H1 (cell line): ENCODE measurements around the gene MARCHF3. TPM values are rescaled to one million over a fixed set of nuclear protein-coding genes. Genes with fewer than 3 reads are reported as not detected.

Experiments
- CTCF ChIA-PET: fragments of 300-600 bp; sonication (Branson Sonifier 250); formaldehyde crosslinking; loops from one replicate; lab custom pipeline; 2021; ENCODE audit not compliant: partially characterized antibody; lab: Charles Lee
- POLR2A ChIA-PET: fragments of 300-600 bp; sonication (Branson Sonifier 250); formaldehyde crosslinking; loops from one replicate; lab custom pipeline; 2021; ENCODE audit warnings: inconsistent platforms; ENCODE audit not compliant: partially characterized antibody; lab: Charles Lee
- DNase-seq, 2 experiments: peaks; one replicate each; pipeline versions ENCODE4 v3.0.0 to v3.0.0-alpha.2; 2010 to 2022; ENCODE audit warnings: low spot score in 2 of 2, low read depth in 1 of 2, mixed read lengths in 1 of 2
- FAIRE-seq: peaks from 2 replicates; lab custom pipeline; 2011; peaks lifted over from hg19 to GRCh38; lab: Jason Lieb, UNC
- H2AFZ ChIP-seq: 2 replicates; pipeline ENCODE4 v1.8.1; 2012; ENCODE audit warnings: low read length, inconsistent platforms
- H2AK5ac ChIP-seq: 2 replicates; pipeline ENCODE4 v1.6.1; 2013; ENCODE audit warnings: low read depth, low read length
- H2BK120ac ChIP-seq: replicated peaks from 2 replicates; pipeline ENCODE3; 2013; ENCODE audit warnings: low read depth, low read length, inconsistent platforms
- H2BK12ac ChIP-seq: 2 replicates; pipeline ENCODE4 v1.6.1; 2013; ENCODE audit warnings: low read depth, low read length
- H2BK15ac ChIP-seq: 2 replicates; pipeline ENCODE4 v1.6.1; 2013; ENCODE audit warnings: low read length
- H2BK20ac ChIP-seq: 2 replicates; pipeline ENCODE4 v1.6.1; 2013; ENCODE audit warnings: low read length
- H2BK5ac ChIP-seq: 2 replicates; pipeline ENCODE4 v1.6.1; 2013; ENCODE audit warnings: low read depth, low read length
- H3K14ac ChIP-seq: 2 replicates; pipeline ENCODE4 v1.6.1; 2013; ENCODE audit warnings: inconsistent platforms; ENCODE audit not compliant: insufficient read length
- H3K18ac ChIP-seq: 2 replicates; pipeline ENCODE4 v1.6.1; 2013; ENCODE audit warnings: low read length; ENCODE audit errors: extremely low read depth
- H3K23ac ChIP-seq: 2 replicates; pipeline ENCODE4 v1.6.1; 2013; ENCODE audit warnings: inconsistent platforms; ENCODE audit not compliant: insufficient read length
- H3K23me2 ChIP-seq: 2 replicates; pipeline ENCODE4 v1.6.1; 2013; ENCODE audit warnings: low read depth, low read length
- H3K27ac ChIP-seq: 2 replicates; pipeline ENCODE4 v1.6.1; 2011; ENCODE audit warnings: low read depth, low read length, inconsistent platforms
- H3K27me3 ChIP-seq, 4 experiments: replicated peaks in 1 of 4; 1 replicate in 1 of 4; 2 replicates in 3 of 4; pipeline versions ENCODE4 v1.6.1 to v1.8.1; 2011 to 2013; ENCODE audit warnings: low read length in 3 of 4, mild to moderate bottlenecking in 3 of 4, inconsistent platforms in 2 of 4, mixed read lengths in 2 of 4, moderate library complexity in 1 of 4; ENCODE audit not compliant: control insufficient read depth in 3 of 4, insufficient read depth in 3 of 4; ENCODE audit errors: extremely low read depth in 1 of 4
- H3K36me3 ChIP-seq, 4 experiments: 2 replicates each; pipeline versions ENCODE4 v1.6.1 to v1.8.1; 2011 to 2013; ENCODE audit warnings: mild to moderate bottlenecking in 4 of 4, low read length in 3 of 4, moderate library complexity in 2 of 4, control low read depth in 1 of 4, inconsistent platforms in 1 of 4; ENCODE audit not compliant: insufficient read depth in 4 of 4, control insufficient read depth in 2 of 4
- H3K4ac ChIP-seq: replicated peaks from 2 replicates; pipeline ENCODE3; 2013; ENCODE audit warnings: low read length, low read depth, mixed read lengths, inconsistent platforms; ENCODE audit not compliant: insufficient read length
- H3K4me1 ChIP-seq, 4 experiments: replicated peaks in 1 of 4; 1 replicate in 1 of 4; 2 replicates in 3 of 4; pipeline versions ENCODE4 v1.6.1 to v1.8.1; 2011 to 2013; ENCODE audit warnings: low read length in 3 of 4, inconsistent platforms in 2 of 4, mixed read lengths in 1 of 4; ENCODE audit not compliant: insufficient read depth in 4 of 4, control insufficient read depth in 3 of 4
- H3K4me2 ChIP-seq, 2 experiments: 2 replicates each; pipeline versions ENCODE4 v1.6.1 to v1.8.1; 2011 to 2013; ENCODE audit warnings: low read depth in 2 of 2, low read length in 2 of 2, control low read depth in 1 of 2, inconsistent platforms in 1 of 2, mild to moderate bottlenecking in 1 of 2; ENCODE audit not compliant: insufficient read depth in 1 of 2
- H3K4me3 ChIP-seq, 4 experiments: fragments of 200-600, 300-600 bp in 1 of 4; sonication (generic), shearing (Covaris generic), sonication (Bioruptor Twin) in 1 of 4; 2 replicates each; pipeline versions ENCODE4 v1.5.1 to v1.8.1; 2011 to 2016; ENCODE audit warnings: low read length in 4 of 4, low read depth in 3 of 4, control low read depth in 2 of 4, inconsistent platforms in 2 of 4, mild to moderate bottlenecking in 2 of 4, mixed read lengths in 1 of 4, moderate library complexity in 1 of 4; ENCODE audit not compliant: insufficient read depth in 2 of 4; ENCODE audit errors: extremely low read depth in 1 of 4
- H3K56ac ChIP-seq: replicated peaks from 2 replicates; pipeline ENCODE3; 2013; ENCODE audit warnings: low read depth, mild to moderate bottlenecking, mixed read lengths, low read length, inconsistent platforms; ENCODE audit not compliant: insufficient read length
- H3K79me1 ChIP-seq: 2 replicates; pipeline ENCODE4 v1.6.1; 2013; ENCODE audit warnings: low read depth, low read length, control low read depth
- H3K79me2 ChIP-seq, 2 experiments: 2 replicates each; pipeline versions ENCODE4 v1.6.1 to v1.8.1; 2012 to 2013; ENCODE audit warnings: low read length in 2 of 2, mild to moderate bottlenecking in 2 of 2, inconsistent platforms in 1 of 2; ENCODE audit not compliant: insufficient read depth in 2 of 2, control insufficient read depth in 1 of 2
- H3K9ac ChIP-seq, 4 experiments: replicated peaks in 1 of 4; 1 replicate in 1 of 4; 2 replicates in 3 of 4; pipeline versions ENCODE4 v1.6.1 to v1.8.1; 2011 to 2013; ENCODE audit warnings: low read depth in 3 of 4, low read length in 3 of 4, control low read depth in 2 of 4, mild to moderate bottlenecking in 2 of 4, moderate library complexity in 2 of 4, inconsistent platforms in 1 of 4; ENCODE audit errors: extremely low read depth in 1 of 4
- H3K9me3 ChIP-seq, 2 experiments: 2 replicates each; pipeline versions ENCODE4 v1.6.1 to v1.8.1; 2012 to 2013; ENCODE audit warnings: mild to moderate bottlenecking in 2 of 2, moderate library complexity in 2 of 2, control low read depth in 1 of 2, inconsistent platforms in 1 of 2, low read depth in 1 of 2, low read length in 1 of 2, mixed read lengths in 1 of 2; ENCODE audit not compliant: insufficient read depth in 2 of 2
- H4K20me1 ChIP-seq, 2 experiments: replicated peaks in 1 of 2; 2 replicates each; pipeline versions ENCODE3 to v1.8.1; 2011 to 2013; ENCODE audit warnings: inconsistent platforms in 2 of 2, low read length in 2 of 2, mild to moderate bottlenecking in 1 of 2; ENCODE audit not compliant: insufficient read depth in 2 of 2, control insufficient read depth in 1 of 2
- H4K5ac ChIP-seq: 2 replicates; pipeline ENCODE4 v1.6.1; 2013; ENCODE audit warnings: low read length, low read depth, mixed read lengths, inconsistent platforms; ENCODE audit not compliant: insufficient read length
- H4K8ac ChIP-seq: 2 replicates; pipeline ENCODE4 v1.8.0; 2013; ENCODE audit warnings: mild to moderate bottlenecking, moderate library complexity, low read length, inconsistent platforms; ENCODE audit not compliant: insufficient read depth; ENCODE audit errors: extremely low read depth
- H4K91ac ChIP-seq: replicated peaks from 2 replicates; pipeline ENCODE3; 2013; ENCODE audit warnings: low read length, mixed read lengths, inconsistent platforms; ENCODE audit not compliant: insufficient read length
- BACH1 ChIP-seq: IDR thresholded peaks from 2 replicates; pipeline ENCODE4 v1.6.1; 2012; ENCODE audit warnings: low read length, improper control_type of control experiment
- BRCA1 ChIP-seq: IDR thresholded peaks from 2 replicates; pipeline ENCODE4 v1.6.1; 2012; ENCODE audit warnings: low read depth, low read length, improper control_type of control experiment
- EGR1 ChIP-seq: IDR thresholded peaks from 2 replicates; pipeline ENCODE4 v1.6.1; 2011; ENCODE audit warnings: low read depth, low read length, borderline replicate concordance
- GABPA ChIP-seq: IDR thresholded peaks from 2 replicates; pipeline ENCODE4 v1.6.1; 2011; ENCODE audit warnings: mild to moderate bottlenecking, low read length, moderate library complexity, borderline replicate concordance; ENCODE audit not compliant: insufficient read depth
- WGBS, 2 experiments: shearing (Covaris generic) in 1 of 2; methylation state at CpG; one replicate each; pipeline versions ENCODE4 v1.1.6 to v1.1.7; 2013 to 2015; ENCODE audit warnings: low lambda C conversion rate in 2 of 2, mixed read lengths in 2 of 2, inconsistent platforms in 1 of 2, low coverage in 1 of 2, missing lambda C conversion rate in 1 of 2; ENCODE audit not compliant: insufficient replicate concordance in 2 of 2, insufficient coverage in 1 of 2, insufficient read length in 1 of 2; ENCODE audit errors: extremely low coverage in 1 of 2, missing lambda C conversion rate in 1 of 2; 5-methylcytosine and 5-hydroxymethylcytosine counted together
- polyA plus RNA-seq, 7 experiments: library from polyadenylated mRNA; depleted of rRNA in 3 of 7; stranded (reverse) in 5 of 7; unstranded in 2 of 7; fragments of >200 nt in 5 of 7; fragments of 200-250 nt in 2 of 7; gene quantifications; 1 replicate in 5 of 7; 2 replicates in 1 of 7; 4 replicates in 1 of 7; pipeline versions ENCODE4 v1.2.1 to v1.2.3, GENCODE V29; 2011 to 2013; ENCODE audit warnings: missing spikeins in 2 of 7, mixed read lengths in 2 of 7
- total RNA-seq: library from RNA; stranded (reverse); fragmentation: NEBNext Ultra II Directional; extraction: Animal tissue kit (Norgen Biotek cat#: 25700); gene quantifications from 2 replicates; pipeline ENCODE4 v1.2.1, GENCODE V29; 2021

MARCHF3 gene
- total and polyA plus RNA-seq, 2 of the 8 experiments (the other 6 are each of a cell fraction or from before 2014, with no cell fraction given): 12.0 to 16.9 TPM

DNA sequence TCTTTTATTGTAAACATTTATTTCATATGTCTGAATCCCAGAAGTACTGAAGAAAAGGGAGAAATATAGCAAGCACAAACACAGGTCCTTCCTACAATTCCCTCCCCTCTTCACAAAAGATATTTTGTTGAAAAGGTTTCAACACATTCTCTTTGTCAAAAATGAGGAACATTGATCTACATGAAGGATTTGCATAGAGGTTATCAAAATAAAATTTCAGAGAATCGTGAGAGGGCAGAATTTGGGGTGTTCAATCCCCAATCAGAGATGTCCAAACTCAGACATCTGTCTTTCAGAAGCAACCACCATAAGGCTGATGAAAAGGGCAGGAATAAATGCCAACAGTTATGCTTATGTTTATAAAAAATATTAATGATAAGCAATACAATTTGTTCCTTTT is 69.2 kb downstream of the MARCHF3 start:
- 100% methylated on average over 1 of the region's 1 CpG; no CpG with 5 or more reads in 1 of the 2 experiments for whole genome bisulfite sequencing, 2 experiments
- Histone ChIP-seq H2BK120ac (no peak overlapping the region), H3K27ac (no peak overlapping the region), H3K23ac (no peak overlapping the region), H4K5ac (no peak overlapping the region), H3K79me2 (no peaks in the 10 kb centered on the region), H3K9ac (no peak overlapping the region), H3K4me2 (no peak overlapping the region), H3K9me3 (no peaks in the 10 kb centered on the region), H2BK15ac (no peak overlapping the region), H3K36me3 (no peaks in the 10 kb centered on the region), H3K18ac (no peak overlapping the region), H3K14ac (no peak overlapping the region), H2AFZ (no peak overlapping the region), H3K56ac (no peak overlapping the region), H3K27me3 (no peaks in the 10 kb centered on the region), H3K4me3 (no peak overlapping the region), H2BK12ac (no peak overlapping the region), H4K20me1 (no peaks in the 10 kb centered on the region), H3K79me1 (no peaks in the 10 kb centered on the region), H3K4me1 (no peaks in the 10 kb centered on the region), H3K4ac (no peak overlapping the region), H4K91ac (no peak overlapping the region), H2AK5ac (no peak overlapping the region), H2BK5ac (no peak overlapping the region), H4K8ac (no peak overlapping the region), H2BK20ac (no peak overlapping the region), H3K23me2 (no peaks in the 10 kb centered on the region)
- CTCF ChIA-PET: interaction anchor here (0.5 to 0.8 kb wide), 2 partner anchors 80 to 110 kb away, joined by 3 read pairs; no protein-coding TSS in a partner anchor
- no peak for FAIRE-seq
- DNase-seq: no peak
- POLR2A ChIA-PET: no interaction called here
- no peak for TF ChIP-seq BRCA1
- no peak for TF ChIP-seq EGR1
- TF ChIP-seq GABPA: no peak
- TF ChIP-seq BACH1: no peak
